Measurements from ENCODE around the gene ASPSCR1. TPM values are rescaled to one million over a fixed set of nuclear protein-coding genes. Genes with fewer than 3 reads are reported as not detected.

The ASPSCR1 gene
- total RNA-seq, 1 donor from 2014 or later = 35.6 TPM

DNA sequence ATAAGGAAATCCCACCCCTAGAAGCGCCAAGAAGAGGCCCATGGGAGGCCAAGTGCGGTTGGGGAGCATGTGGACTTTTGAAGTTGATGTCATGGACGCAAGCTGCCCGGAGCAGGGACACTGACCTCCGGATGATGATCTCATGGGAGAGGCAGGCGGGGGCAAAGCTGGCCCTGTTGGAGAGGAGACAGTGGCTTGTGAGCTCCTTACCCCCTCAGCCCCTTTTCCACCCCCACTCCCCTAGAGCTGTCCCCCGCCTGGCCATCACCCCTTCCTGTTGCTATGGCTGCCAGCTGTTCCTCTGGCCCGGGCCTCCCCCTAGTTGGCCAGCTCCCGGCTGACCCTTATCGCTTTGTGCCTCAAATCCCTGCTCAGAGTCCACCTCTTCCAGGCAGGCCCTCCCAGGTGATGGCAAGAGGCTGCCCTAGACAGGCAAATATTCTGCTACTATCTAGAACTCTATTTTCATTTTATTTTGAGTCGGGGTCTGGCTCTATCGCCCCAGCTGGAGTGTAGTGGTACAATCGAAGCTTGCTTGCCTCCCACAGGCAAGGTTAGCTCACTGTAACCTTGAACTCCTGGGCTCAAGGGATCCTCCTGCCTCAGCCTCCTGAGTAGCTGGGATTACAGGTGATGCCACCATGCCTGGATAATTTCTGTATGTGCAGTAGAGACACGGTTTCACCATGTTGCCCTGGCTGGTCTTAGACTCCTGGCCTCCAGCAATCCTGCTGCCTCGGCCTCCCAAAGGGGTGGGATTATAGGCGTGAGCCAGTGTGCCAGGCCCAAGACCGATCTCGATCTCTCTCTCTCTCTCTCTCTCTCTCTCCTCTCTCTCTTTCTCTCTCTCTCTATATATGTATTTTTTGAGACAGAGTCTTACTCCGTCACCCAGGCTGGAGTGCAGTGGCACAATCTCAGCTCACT, 23.0 kb upstream of the ASPSCR1 start:
- H3K27ac Mint-ChIP-seq = no peak overlapping the region
- no peaks in the 10 kb centered on the region for H3K36me3 Mint-ChIP-seq
- H3K4me3 Mint-ChIP-seq = no peak overlapping the region
- no peaks in the 10 kb centered on the region for H3K9me3 Mint-ChIP-seq
- no peak for DNase-seq (ENCODE audit: extremely low spot score, unreplicated experiment)
- peaks cover 3% of the 10 kb centered on the region for H3K4me1 Mint-ChIP-seq (ENCODE audit: unreplicated experiment)
- H3K27me3 Mint-ChIP-seq = peaks cover 24% of the 10 kb centered on the region
- TF ChIP-seq CTCF (conservative IDR thresholded peaks at IDR 0.05) = no peak

DNA sequence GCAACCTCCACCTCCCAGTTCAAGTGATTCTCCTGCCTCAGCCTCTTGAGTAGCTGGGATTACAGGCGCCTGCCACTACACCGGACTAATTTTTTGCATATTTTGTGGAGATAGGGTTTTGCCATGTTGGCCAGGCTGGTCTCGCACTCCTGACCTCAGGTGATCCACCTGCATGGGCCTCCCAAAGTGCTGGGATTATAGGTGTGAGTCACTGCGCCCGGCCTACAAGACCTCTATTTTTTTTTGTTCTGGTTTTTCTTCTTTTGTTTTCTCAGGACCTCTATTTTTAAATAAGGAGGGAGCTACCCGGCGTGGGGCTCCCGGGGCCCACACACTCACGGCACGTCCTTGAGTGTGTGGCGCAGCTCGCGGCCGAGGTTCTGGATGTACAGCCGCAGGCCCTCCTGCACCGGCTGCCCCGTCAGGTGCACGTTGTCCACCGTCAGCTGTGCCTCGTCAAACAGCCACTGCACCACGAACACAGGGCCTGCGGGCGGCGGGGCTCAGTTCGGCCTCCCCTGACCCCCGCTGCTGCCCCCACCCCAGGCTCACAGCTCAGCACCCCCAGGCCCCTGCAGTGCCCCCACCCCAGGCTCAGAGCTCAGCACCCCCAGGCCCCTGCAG, 22.3 kb upstream of the ASPSCR1 start:
- DNase-seq (ENCODE audit: extremely low spot score, unreplicated experiment) = no peak
- no peaks in the 10 kb centered on the region for H3K36me3 Mint-ChIP-seq
- no peaks in the 10 kb centered on the region for H3K9me3 Mint-ChIP-seq
- peaks cover 3% of the 10 kb centered on the region for H3K4me1 Mint-ChIP-seq (ENCODE audit: unreplicated experiment)
- peaks cover 24% of the 10 kb centered on the region for H3K27me3 Mint-ChIP-seq
- no peak overlapping the region for H3K27ac Mint-ChIP-seq
- no peak for TF ChIP-seq CTCF (conservative IDR thresholded peaks at IDR 0.05)
- H3K4me3 Mint-ChIP-seq = no peak overlapping the region

- Mint-ChIP-seq H3K27ac (peak overlapping the region; percentile 41), H3K4me1 (ENCODE audit: unreplicated experiment) (peaks cover 3% of the 10 kb centered on the region), H3K9me3 (no peaks in the 10 kb centered on the region), H3K36me3 (no peaks in the 10 kb centered on the region), H3K27me3 (peaks cover 20% of the 10 kb centered on the region), H3K4me3 (no peak overlapping the region)
- no peak for DNase-seq (ENCODE audit: extremely low spot score, unreplicated experiment)
- no peak for TF ChIP-seq CTCF (conservative IDR thresholded peaks at IDR 0.05)
Observed at GRCh38 chr17:81955756-81956544, 21.5 kb upstream of the ASPSCR1 start.

GRCh38 chr17:81956607-81957589, 20.5 kb upstream of the ASPSCR1 start:
- Mint-ChIP-seq H3K4me3 (no peak overlapping the region), H3K27ac (peak overlapping the region; percentile 66)
- TF ChIP-seq CTCF (conservative IDR thresholded peaks at IDR 0.05) = no peak

More at GRCh38 chr17:81956607-81957589, 20.5 kb upstream of the ASPSCR1 start:
- Mint-ChIP-seq H3K27me3 (peaks cover 20% of the 10 kb centered on the region), H3K9me3 (no peaks in the 10 kb centered on the region), H3K4me1 (ENCODE audit: unreplicated experiment) (peaks cover 3% of the 10 kb centered on the region), H3K36me3 (no peaks in the 10 kb centered on the region)
- DNase-seq (ENCODE audit: extremely low spot score, unreplicated experiment) = peak; percentile 67

Data from type B pancreatic cell (in vitro differentiated cells).